Measurements from ENCODE around the gene TRIM71.
"Not testable (repeated sequence)": the region's sequence is repeated elsewhere in the genome, so short reads cannot be mapped to it uniquely, and the experiment has no call there.

DNA sequence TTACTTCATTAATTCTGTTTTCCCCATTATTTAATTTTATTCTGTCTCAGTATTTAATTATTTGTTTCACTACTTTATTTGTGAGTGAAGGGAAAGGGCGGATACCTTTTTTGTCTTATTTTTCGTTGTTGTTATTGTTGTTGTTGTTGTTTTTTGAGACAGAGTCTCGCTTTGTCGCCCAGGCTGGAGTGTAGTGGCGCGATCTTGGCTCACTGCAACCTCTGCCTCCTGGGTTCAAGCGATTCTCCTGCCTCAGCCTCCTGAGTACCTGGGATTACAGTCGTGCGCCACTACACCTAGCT is 35.9 kb upstream of the TRIM71 start:
- not testable (repeated sequence) for TF ChIP-seq CTCF, POLR2A, EP300, POLR2AphosphoS5 (IDR thresholded peaks at IDR 0.05)
